Right cardiac atrium (tissue), 5 donors: ENCODE data around the gene TBK1. TPM values are rescaled to one million over a fixed set of nuclear protein-coding genes. Genes with fewer than 3 reads are reported as not detected.

Experiments used
- ATAC-seq, 2 donors: fragments of 200-7000 bp; cut with Tn5 transposase; one replicate each; pipeline versions ENCODE4 v1.8.0 to v1.9.1; 2020; ENCODE audit warnings: moderate library complexity in 2 of 2, mild to moderate bottlenecking in 1 of 2
- DNase-seq, 3 donors: peaks; one replicate each; pipeline ENCODE4 v3.0.0-alpha.2; 2020
- H3K27ac ChIP-seq: one replicate; pipeline ENCODE4 v1.5.1; 2013; ENCODE audit warnings: mild to moderate bottlenecking, low read length, control low read depth, moderate library complexity
- H3K27me3 ChIP-seq: one replicate; pipeline ENCODE4 v1.6.1; 2013; ENCODE audit not compliant: control insufficient read depth, insufficient read depth
- H3K4me1 ChIP-seq: one replicate; pipeline ENCODE4 v1.6.1; 2013; ENCODE audit warnings: low read length; ENCODE audit not compliant: control insufficient read depth, insufficient read depth
- H3K4me3 ChIP-seq: one replicate; pipeline ENCODE4 v1.5.1; 2013; ENCODE audit warnings: low read length, control low read depth
- H3K9me3 ChIP-seq: one replicate; pipeline ENCODE4 v1.6.1; 2013; ENCODE audit warnings: low read length; ENCODE audit not compliant: control insufficient read depth
- WGBS: extraction: QIAGEN DNeasy Blood & Tissue Kit; methylation state at CpG from one replicate; pipeline ENCODE4 v1.1.7; 2013; 5-methylcytosine and 5-hydroxymethylcytosine counted together
- intact Hi-C, 4 donors: fragments of 100-400 bp; cut with DNase I; formaldehyde crosslinking; loops; one replicate each; pipeline versions ENCODE4 v1.11.0 to v1.14.0; 2022 to 2023
- polyA plus RNA-seq: library from polyadenylated mRNA; stranded (reverse); fragments of 200-250 nt; gene quantifications from one replicate; pipeline ENCODE4 v1.2.3, GENCODE V29; 2013
- total RNA-seq, 4 donors: library from RNA; stranded (reverse); fragmentation: NEBNext Ultra II Directional; extraction: Animal tissue kit (Norgen Biotek cat#: 25700); gene quantifications; one replicate each; pipeline ENCODE4 v1.2.1, GENCODE V29; 2021
- donor health status: healthy with polysubstance abuse.
- donor health status: DM: no; HTN: yes; CAD: no.
- donor health status: DM: no; HTN: no; CAD: no.
- donor health status: DM: no; HTN: yes; CAD: no; lungs with severe emphysema.
- donor health status: DM: yes; HTN: yes; CAD: no.

Gene TBK1
- total and polyA plus RNA-seq, 5 donors = 10.5 to 14.7 (median 13.4) TPM

GRCh38 chr12:64419696-64420095 is 32.2 kb upstream of the TBK1 start:
- H3K9me3 ChIP-seq = no peaks in the 10 kb centered on the region
- H3K27ac ChIP-seq = no peak overlapping the region
- 72% methylated on average over 3 of the region's 3 CpGs for WGBS
- intact Hi-C loops = loop anchor here in 2 of 4 donors (10.0 kb wide), 2 partner anchors 65 to 75 kb away; no protein-coding TSS in a partner anchor
- H3K4me1 ChIP-seq = no peaks in the 10 kb centered on the region
- DNase-seq (no peak), ATAC-seq (no peak)
- no peak overlapping the region for H3K4me3 ChIP-seq
- H3K27me3 ChIP-seq = no peaks in the 10 kb centered on the region

- ATAC-seq (no peak), DNase-seq (no peak)
- Histone ChIP-seq H3K9me3 (no peaks in the 10 kb centered on the region), H3K4me3 (no peak overlapping the region), H3K27me3 (no peaks in the 10 kb centered on the region), H3K4me1 (no peaks in the 10 kb centered on the region), H3K27ac (no peak overlapping the region)
- intact Hi-C loops = loop anchor here in 2 of 4 donors (10.0 kb wide), 2 partner anchors 57 to 67 kb away; no protein-coding TSS in a partner anchor
- 26% methylated on average over 1 of the region's 1 CpG for WGBS
These were observed 23.9 kb upstream of the TBK1 start for GRCh38 chr12:64427988-64428387.

- H3K27ac ChIP-seq = no peak overlapping the region
- intact Hi-C loops = loop anchor here in 2 of 4 donors (10.0 kb wide), 2 partner anchors 56 to 66 kb away; no protein-coding TSS in a partner anchor
- DNase-seq = no peak
- 92% methylated on average over 4 of the region's 4 CpGs for whole genome bisulfite sequencing
- no peak for ATAC-seq
- no peaks in the 10 kb centered on the region for H3K4me1 ChIP-seq
- no peaks in the 10 kb centered on the region for H3K9me3 ChIP-seq
- H3K27me3 ChIP-seq = no peaks in the 10 kb centered on the region
- no peak overlapping the region for H3K4me3 ChIP-seq
These were observed 23.0 kb upstream of the TBK1 start for GRCh38 chr12:64428956-64429355.

- DNase-seq = no peak
- Histone ChIP-seq H3K4me1 (no peaks in the 10 kb centered on the region), H3K9me3 (no peaks in the 10 kb centered on the region), H3K4me3 (no peak overlapping the region), H3K27me3 (no peaks in the 10 kb centered on the region), H3K27ac (no peak overlapping the region)
- ATAC-seq = no peak
- 72% methylated on average over 2 of the region's 2 CpGs for WGBS
- intact Hi-C loops = no loop called here
These were observed 21.0 kb upstream of the TBK1 start for GRCh38 chr12:64430886-64431285.

GRCh38 chr12:64431791-64432190 is 20.1 kb upstream of the TBK1 start:
- ATAC-seq = no peak
- no peak overlapping the region for H3K4me3 ChIP-seq
- 95% methylated on average over 4 of the region's 4 CpGs for WGBS
- no peak overlapping the region for H3K27ac ChIP-seq
- no peaks in the 10 kb centered on the region for H3K4me1 ChIP-seq
- H3K27me3 ChIP-seq = no peaks in the 10 kb centered on the region
- H3K9me3 ChIP-seq = no peaks in the 10 kb centered on the region
- intact Hi-C loops = no loop called here
- DNase-seq = no peak

GRCh38 chr12:64433915-64434314 is 18.0 kb upstream of the TBK1 start:
- Histone ChIP-seq H3K9me3 (no peaks in the 10 kb centered on the region), H3K4me1 (no peaks in the 10 kb centered on the region), H3K4me3 (no peak overlapping the region), H3K27me3 (no peaks in the 10 kb centered on the region), H3K27ac (no peak overlapping the region)
- DNase-seq (no peak), ATAC-seq (no peak)
- intact Hi-C loops = no loop called here
- 95% methylated on average over 5 of the region's 5 CpGs for whole genome bisulfite sequencing

- H3K4me1 ChIP-seq = no peaks in the 10 kb centered on the region
- no peaks in the 10 kb centered on the region for H3K9me3 ChIP-seq
- no peaks in the 10 kb centered on the region for H3K27me3 ChIP-seq
- no peak overlapping the region for H3K4me3 ChIP-seq
- WGBS = 97% methylated on average over 1 of the region's 1 CpG
- intact Hi-C loops = no loop called here
- ATAC-seq (no peak), DNase-seq (no peak)
- no peak overlapping the region for H3K27ac ChIP-seq
These were observed 11.8 kb upstream of the TBK1 start for GRCh38 chr12:64440100-64440499.

GRCh38 chr12:64445490-64445889 is 6.4 kb upstream of the TBK1 start:
- 92% methylated on average over 2 of the region's 2 CpGs for WGBS
- no peaks in the 10 kb centered on the region for H3K4me1 ChIP-seq
- intact Hi-C loops = no loop called here
- DNase-seq (no peak), ATAC-seq (no peak)
- no peak overlapping the region for H3K27ac ChIP-seq
- H3K4me3 ChIP-seq = no peak overlapping the region
- no peaks in the 10 kb centered on the region for H3K27me3 ChIP-seq
- no peaks in the 10 kb centered on the region for H3K9me3 ChIP-seq

- DNase-seq = no peak
- intact Hi-C loops = no loop called here
- H3K27me3 ChIP-seq = no peaks in the 10 kb centered on the region
- H3K9me3 ChIP-seq = no peaks in the 10 kb centered on the region
- WGBS = 87% methylated on average over 1 of the region's 1 CpG
- ATAC-seq = no peak
- no peak overlapping the region for H3K27ac ChIP-seq
- H3K4me3 ChIP-seq = no peak overlapping the region
- no peaks in the 10 kb centered on the region for H3K4me1 ChIP-seq
These were observed 5.6 kb upstream of the TBK1 start for GRCh38 chr12:64446295-64446694.

- WGBS = 91% methylated on average over 2 of the region's 2 CpGs
- DNase-seq = no peak
- intact Hi-C loops = no loop called here
These were observed 1.8 kb upstream of the TBK1 start for GRCh38 chr12:64450057-64450640.

GRCh38 chr12:64450711-64451486 is 1.0 kb upstream of the TBK1 start:
- intact Hi-C loops = no loop called here
- H3K27me3 ChIP-seq = no peaks in the 10 kb centered on the region
- no peaks in the 10 kb centered on the region for H3K4me1 ChIP-seq
- no peaks in the 10 kb centered on the region for H3K9me3 ChIP-seq
- ATAC-seq (no peak), DNase-seq (no peak)
- H3K4me3 ChIP-seq = peak overlapping the region; percentile 92
- no peak overlapping the region for H3K27ac ChIP-seq
- 14% methylated on average over 8 of the region's 8 CpGs for WGBS

More at GRCh38 chr12:64450057-64450640, 1.8 kb upstream of the TBK1 start:
- Histone ChIP-seq H3K4me1 (no peaks in the 10 kb centered on the region), H3K4me3 (no peak overlapping the region), H3K27ac (no peak overlapping the region), H3K9me3 (no peaks in the 10 kb centered on the region), H3K27me3 (no peaks in the 10 kb centered on the region)
- ATAC-seq = no peak
